RCC 7860 (cell line): ENCODE results near the gene REG1B.
"Not testable (repeated sequence)": the region's sequence is repeated elsewhere in the genome, so short reads cannot be mapped to it uniquely, and the experiment has no call there.

Source experiments
- DNase-seq: peaks from one replicate; pipeline ENCODE4 v3.0.0-alpha.2; 2015; ENCODE audit warnings: low spot score
- FAIRE-seq: peaks from 2 replicates; lab custom pipeline; 2012; peaks lifted over from hg19 to GRCh38; lab: Jason Lieb, UNC

REG1B gene

DNA sequence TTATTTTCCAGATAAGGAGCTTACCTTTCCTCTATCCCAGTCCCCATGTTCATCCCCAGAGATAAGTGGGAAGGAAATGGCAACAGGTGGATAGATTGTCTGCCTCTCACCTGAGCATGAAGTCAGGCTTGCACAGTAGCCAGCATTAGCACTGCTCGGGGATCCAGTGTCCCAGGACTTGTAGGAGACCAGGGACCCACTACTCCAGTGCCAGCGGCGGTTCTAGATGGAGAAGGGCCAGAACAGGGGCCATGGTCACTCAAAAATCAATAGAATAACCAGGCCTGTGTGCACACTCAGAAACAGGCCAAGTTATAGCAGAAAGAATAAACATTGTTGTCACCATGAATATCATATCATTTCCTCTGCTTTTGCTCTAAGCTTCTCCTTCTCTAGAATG lies 2.4 kb downstream of the REG1B start:
- no peak for FAIRE-seq
- no peak for DNase-seq

DNA sequence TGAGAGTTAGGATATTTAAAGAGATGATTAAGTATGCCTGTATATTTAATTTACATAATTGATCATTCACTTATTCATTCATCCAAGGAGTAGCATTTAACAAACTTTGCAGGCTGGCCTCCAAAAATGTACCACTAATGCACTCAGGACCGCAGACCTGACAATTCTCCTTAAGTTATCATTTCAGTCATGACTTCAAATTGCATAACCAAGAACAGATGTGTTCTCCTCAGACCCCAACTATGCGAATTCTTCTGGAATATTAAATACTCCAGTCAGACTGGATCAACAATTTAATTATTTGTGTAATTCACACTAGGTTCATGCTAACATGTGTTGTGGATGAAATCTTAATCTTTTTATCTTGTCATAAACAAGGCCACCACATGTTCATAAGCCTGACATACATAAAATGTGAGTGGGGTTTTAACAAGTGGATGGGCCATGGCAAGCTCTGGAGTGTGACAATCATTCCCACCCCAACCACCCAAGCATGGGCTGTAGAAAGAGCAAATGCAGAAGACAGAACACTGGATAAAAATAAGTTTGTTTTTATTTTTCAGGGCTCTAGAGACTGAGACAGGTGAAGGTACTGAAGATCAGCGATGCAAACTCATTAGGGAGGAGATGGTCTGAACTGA lies 3.2 kb downstream of the REG1B start:
- FAIRE-seq = no peak
- no peak for DNase-seq

DNA sequence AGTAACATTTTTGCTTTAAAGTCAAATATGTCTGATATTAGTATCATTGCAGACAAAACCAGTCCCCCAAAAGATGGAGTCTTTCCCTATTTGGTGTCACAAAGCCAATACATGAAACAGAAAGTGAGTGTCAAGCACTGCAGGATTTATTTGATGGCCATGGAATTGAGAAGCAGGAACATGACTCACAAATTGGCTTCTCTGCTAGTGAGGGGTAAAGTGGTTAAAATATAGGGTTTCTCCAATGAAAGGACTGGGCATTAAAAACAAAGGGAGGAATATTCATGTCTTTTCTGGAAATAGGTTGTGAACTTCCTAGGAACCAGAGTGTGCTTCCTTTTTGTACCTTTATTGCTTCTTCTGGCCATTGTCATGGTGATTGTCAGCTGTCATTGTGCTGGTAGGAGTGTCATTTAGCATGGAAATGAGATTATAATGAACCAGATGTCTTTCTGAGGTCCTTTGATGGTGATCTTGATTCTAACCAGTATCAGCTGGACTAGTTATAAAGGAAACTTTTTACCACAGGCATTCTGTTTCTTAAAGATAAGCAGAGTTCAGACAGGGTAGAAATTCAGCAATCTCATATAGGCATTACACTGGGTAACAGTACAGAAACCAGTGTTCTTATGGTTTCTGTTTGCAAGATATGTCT lies 4.1 kb downstream of the REG1B start:
- no peak for FAIRE-seq
- no peak for DNase-seq

DNA sequence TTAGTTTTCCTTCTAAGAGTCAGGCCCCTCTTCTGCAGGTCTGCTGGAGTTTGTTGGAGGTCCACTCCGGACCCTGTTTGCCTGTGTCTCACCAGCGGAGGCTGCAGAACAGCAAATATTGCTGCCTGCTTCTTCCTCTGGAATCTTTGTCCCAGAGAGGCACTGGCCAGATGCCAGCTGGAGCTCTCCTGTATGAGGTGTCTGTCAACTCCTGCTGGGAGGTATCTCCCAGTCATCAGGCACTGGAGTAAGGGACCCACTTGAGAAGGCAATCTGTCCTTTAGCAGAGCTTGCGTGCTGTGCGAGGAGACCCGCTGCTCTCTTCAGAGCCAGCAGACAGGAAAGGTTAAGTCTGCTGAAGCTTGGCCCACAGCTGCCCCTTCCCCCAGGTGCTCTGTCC lies 4.8 kb downstream of the REG1B start:
- FAIRE-seq = no peak

DNA sequence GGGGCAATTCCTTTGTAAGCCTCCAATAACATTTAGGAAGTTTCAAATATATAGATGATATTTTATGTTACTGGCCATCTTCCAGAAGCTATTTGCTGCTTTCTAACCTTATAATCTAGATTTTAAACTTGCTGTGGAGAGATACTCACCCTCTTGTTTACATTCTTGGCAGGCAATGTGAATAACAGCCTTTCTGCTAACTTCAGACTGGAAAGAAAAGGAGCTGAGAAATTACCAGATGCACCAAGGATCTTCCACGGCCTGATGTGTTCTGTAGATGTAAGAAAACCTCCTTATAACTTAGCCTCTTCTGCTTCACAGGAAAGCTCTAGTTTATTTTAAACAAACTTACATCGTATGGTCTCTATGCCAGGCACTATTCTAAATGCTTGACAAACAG lies 16.7 kb downstream of the REG1B start:
- no peak for FAIRE-seq

More for the DNA sequence above, 4.8 kb downstream of the REG1B start:
- no peak for DNase-seq

DNA sequence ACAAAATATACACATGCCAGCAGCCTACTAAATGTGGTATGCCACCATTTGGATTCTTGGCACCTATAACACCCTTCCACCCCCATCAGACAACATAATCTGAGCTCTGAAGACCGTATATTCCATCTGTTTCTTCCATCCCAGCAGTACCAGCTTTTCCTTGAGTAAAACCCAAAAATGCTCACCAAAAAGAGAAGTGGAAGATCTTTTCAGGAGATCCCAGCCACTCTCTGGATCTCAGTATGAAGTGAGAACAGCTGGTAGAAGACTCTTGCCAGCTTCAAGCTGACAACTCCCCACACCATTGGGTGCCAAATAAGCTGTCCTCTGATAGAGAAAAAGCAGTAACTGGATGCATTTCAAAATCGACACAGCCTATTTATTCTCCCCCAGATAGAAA lies 22.6 kb downstream of the REG1B start:
- DNase-seq (no peak), FAIRE-seq (no peak)

More for the DNA sequence above, 16.7 kb downstream of the REG1B start:
- no peak for DNase-seq

DNA sequence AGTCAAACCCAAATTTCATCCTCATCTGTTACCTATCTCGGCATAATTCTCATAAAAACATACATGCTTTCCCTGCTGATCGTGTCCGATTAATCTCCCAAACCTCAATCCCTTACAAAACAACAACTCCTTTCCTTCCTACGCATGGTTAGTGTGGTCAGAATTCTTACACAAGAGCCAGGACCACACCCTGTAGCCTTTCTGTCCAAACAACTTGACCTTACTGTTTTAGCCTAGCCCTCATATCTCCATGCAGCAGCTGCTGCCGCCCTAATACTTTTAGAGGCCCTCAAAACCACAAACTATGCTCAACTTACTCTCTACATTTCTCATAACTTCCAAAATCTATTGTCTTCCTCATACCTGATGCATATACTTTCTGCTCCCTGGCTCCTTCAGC lies 33.0 kb downstream of the REG1B start:
- DNase-seq, FAIRE-seq: not testable (repeated sequence)

DNA sequence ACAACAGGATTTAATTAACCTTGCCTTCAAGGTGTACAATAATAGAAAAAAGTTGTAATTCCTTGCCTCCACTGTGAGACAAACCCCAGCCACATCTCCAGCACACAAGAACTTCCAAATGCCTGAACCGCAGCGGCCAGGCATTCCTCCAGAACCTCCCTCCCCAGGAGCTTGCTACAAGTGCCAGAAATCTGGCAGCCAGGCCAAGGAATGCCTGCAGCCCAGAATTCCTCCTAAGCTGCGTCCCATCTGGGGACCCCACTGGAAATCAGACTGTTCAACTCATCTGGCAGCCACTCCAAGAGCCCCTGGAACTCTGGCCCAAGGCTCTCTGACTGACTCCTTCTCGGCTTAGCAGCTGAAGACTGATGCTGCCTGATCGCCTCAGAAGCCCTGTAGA lies 34.3 kb downstream of the REG1B start:
- not testable (repeated sequence) for DNase-seq, FAIRE-seq

DNA sequence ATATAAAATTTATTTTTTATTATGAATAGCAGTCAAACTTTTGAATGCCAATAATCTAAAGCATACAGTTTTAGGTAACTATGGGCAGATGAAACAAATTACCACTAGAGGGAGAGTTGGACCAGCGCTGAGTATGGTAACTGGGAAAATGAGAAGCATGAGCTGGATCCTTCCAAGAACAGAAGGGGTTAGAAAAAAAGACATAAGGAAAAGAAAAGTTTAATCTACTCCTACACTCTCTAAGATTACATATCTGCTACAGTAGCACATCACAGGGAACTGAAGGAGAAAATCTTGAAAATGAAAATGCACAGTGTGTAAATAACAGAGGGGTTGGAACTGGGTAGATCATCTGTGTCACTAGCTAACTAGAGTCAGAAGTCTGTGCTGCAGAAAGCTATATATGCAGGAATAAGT lies 46.8 kb downstream of the REG1B start:
- DNase-seq (no peak), FAIRE-seq (no peak)

DNA sequence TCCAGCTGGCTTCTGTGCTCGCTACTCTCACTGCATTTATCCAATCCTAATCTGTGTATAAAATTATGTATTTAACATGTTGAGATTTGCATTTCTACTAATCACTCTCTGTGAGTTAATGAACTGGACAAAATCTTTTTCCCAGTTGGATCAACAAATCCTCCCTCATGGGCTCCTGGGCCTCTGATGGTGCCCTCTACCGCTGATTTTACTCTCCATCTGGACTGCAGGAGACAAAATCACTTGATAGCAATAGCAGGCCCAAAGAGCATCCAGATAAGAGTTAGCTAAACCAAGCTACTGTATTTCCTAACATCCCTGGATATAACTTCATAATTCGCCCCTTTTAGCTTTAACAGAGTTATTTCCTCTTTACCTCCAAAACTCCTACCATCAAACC lies 47.8 kb downstream of the REG1B start:
- FAIRE-seq = no peak
- DNase-seq = no peak
